Adipocyte (in vitro differentiated cells): ENCODE results near the gene NLRP5.
A peak's percentile ranks its signal among the peaks of the same experiment; 100 is the strongest.
"Not testable (repeated sequence)": the region's sequence is repeated elsewhere in the genome, so short reads cannot be mapped to it uniquely, and the experiment has no call there.

Source experiments
- DNase-seq: peaks from one replicate; pipeline ENCODE4 v3.0.0-alpha.2; 2015; ENCODE audit warnings: low read depth
- H3K27me3 ChIP-seq: replicated peaks from 2 replicates; pipeline ENCODE4 v1.7.0; 2013; ENCODE audit warnings: mild to moderate bottlenecking, low read length, moderate library complexity; ENCODE audit not compliant: control insufficient read depth, insufficient read depth
- H3K36me3 ChIP-seq: 2 replicates; pipeline ENCODE4 v1.7.0; 2013; ENCODE audit warnings: low read length, mild to moderate bottlenecking, moderate library complexity; ENCODE audit not compliant: control insufficient read depth, insufficient read depth, severe bottlenecking
- H3K4me1 ChIP-seq: 2 replicates; pipeline ENCODE4 v1.7.0; 2013; ENCODE audit warnings: mild to moderate bottlenecking, low read length, moderate library complexity; ENCODE audit not compliant: control insufficient read depth, insufficient read depth
- H3K4me3 ChIP-seq: 2 replicates; pipeline ENCODE4 v1.7.0; 2013; ENCODE audit warnings: mild to moderate bottlenecking, low read length, moderate library complexity
- H3K9ac ChIP-seq: 2 replicates; pipeline ENCODE4 v1.7.0; 2013; ENCODE audit warnings: mild to moderate bottlenecking, low read length, moderate library complexity
- H3K9me3 ChIP-seq: 2 replicates; pipeline ENCODE4 v1.7.0; 2013; ENCODE audit warnings: mild to moderate bottlenecking, low read length, moderate library complexity; ENCODE audit not compliant: control insufficient read depth

NLRP5 gene

GRCh38 chr19:55990831-55991230 lies 4.3 kb downstream of the NLRP5 start:
- H3K9ac ChIP-seq, result no peak overlapping the region
- peaks cover 1% of the 10 kb centered on the region for H3K9me3 ChIP-seq
- H3K36me3 ChIP-seq, result no peaks in the 10 kb centered on the region
- no peaks in the 10 kb centered on the region for H3K4me1 ChIP-seq
- DNase-seq, result no peak
- no peak overlapping the region for H3K4me3 ChIP-seq
- no peaks in the 10 kb centered on the region for H3K27me3 ChIP-seq

- H3K9ac ChIP-seq, result no peak overlapping the region
- H3K4me3 ChIP-seq, result no peak overlapping the region
- DNase-seq, result no peak
- H3K9me3 ChIP-seq, result peaks cover 2% of the 10 kb centered on the region
- H3K36me3 ChIP-seq, result no peaks in the 10 kb centered on the region
- H3K27me3 ChIP-seq, result no peaks in the 10 kb centered on the region
- no peaks in the 10 kb centered on the region for H3K4me1 ChIP-seq
These were observed 6.9 kb downstream of the NLRP5 start for GRCh38 chr19:55993492-55993891.

- no peaks in the 10 kb centered on the region for H3K27me3 ChIP-seq
These were observed 28.2 kb downstream of the NLRP5 start for GRCh38 chr19:56014765-56015164.

GRCh38 chr19:56015756-56016155 lies 29.2 kb downstream of the NLRP5 start:
- Histone ChIP-seq H3K4me1 (no peaks in the 10 kb centered on the region), H3K27me3 (no peaks in the 10 kb centered on the region)

More at GRCh38 chr19:56014765-56015164, 28.2 kb downstream of the NLRP5 start:
- no peak for DNase-seq
- H3K9me3 ChIP-seq, result no peaks in the 10 kb centered on the region
- H3K4me3 ChIP-seq, result no peak overlapping the region
- H3K36me3 ChIP-seq, result no peaks in the 10 kb centered on the region
- no peaks in the 10 kb centered on the region for H3K4me1 ChIP-seq
- no peak overlapping the region for H3K9ac ChIP-seq

GRCh38 chr19:56019325-56019724 lies 32.8 kb downstream of the NLRP5 start:
- H3K36me3 ChIP-seq, H3K4me1 ChIP-seq, H3K9ac ChIP-seq, H3K27me3 ChIP-seq, DNase-seq, H3K4me3 ChIP-seq, H3K9me3 ChIP-seq: not testable (repeated sequence)

More at GRCh38 chr19:56015756-56016155, 29.2 kb downstream of the NLRP5 start:
- H3K9ac ChIP-seq, result no peak overlapping the region
- no peaks in the 10 kb centered on the region for H3K9me3 ChIP-seq
- no peak overlapping the region for H3K4me3 ChIP-seq
- DNase-seq, result peak; percentile 10
- H3K36me3 ChIP-seq, result no peaks in the 10 kb centered on the region

DNA sequence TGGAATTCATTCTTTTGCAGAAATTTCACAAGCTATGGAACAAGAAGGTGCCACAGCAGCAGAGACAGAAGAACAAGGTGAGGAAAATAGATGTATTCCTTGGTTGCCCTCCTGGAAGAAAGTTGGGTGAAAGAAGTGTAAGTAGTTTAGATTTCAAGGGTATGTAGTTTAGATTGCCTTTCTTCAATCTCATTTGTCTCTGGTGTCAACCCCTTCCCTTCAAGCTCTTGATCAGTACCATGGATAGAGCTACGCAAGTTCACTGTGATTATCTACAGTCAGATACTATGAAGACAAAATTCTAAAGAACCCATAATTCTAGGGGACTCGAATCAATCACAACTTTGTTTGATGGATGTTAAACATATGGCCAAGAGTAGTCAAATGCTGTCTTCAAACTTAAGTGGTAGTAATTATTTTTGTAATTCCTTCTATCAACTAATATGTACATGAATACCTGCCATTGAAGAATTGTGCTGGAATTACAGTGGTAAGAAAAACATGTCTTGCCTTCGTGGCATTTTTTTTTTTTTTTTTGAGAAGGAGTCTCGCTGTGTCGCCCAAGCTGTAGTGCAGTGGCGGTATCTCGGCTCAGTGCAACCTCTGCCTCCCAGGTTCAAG lies 33.9 kb downstream of the NLRP5 start:
- not testable (repeated sequence) for H3K36me3 ChIP-seq, H3K9me3 ChIP-seq, H3K27me3 ChIP-seq, DNase-seq, H3K4me3 ChIP-seq, H3K9ac ChIP-seq, H3K4me1 ChIP-seq

DNA sequence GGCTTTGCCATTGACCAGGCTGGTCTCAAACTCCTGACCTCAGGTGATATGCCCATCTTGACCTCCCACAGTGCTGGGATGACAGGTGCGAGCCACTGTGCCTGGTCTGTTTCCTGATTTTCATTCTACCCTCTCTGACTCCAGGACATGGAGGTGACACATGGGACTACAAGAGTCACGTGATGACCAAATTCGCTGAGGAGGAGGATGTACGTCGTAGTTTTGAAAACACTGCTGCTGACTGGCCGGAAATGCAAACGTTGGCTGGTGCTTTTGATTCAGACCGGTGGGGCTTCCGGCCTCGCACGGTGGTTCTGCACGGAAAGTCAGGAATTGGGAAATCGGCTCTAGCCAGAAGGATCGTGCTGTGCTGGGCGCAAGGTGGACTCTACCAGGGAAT lies 40.2 kb downstream of the NLRP5 start:
- no peak overlapping the region for H3K4me3 ChIP-seq
- H3K27me3 ChIP-seq, result no peaks in the 10 kb centered on the region
- no peak overlapping the region for H3K9ac ChIP-seq
- DNase-seq, result no peak
- H3K36me3 ChIP-seq, result no peaks in the 10 kb centered on the region
- H3K4me1 ChIP-seq, result no peaks in the 10 kb centered on the region
- peaks cover 7% of the 10 kb centered on the region for H3K9me3 ChIP-seq

- H3K4me1 ChIP-seq, result no peaks in the 10 kb centered on the region
- no peaks in the 10 kb centered on the region for H3K36me3 ChIP-seq
- no peak overlapping the region for H3K4me3 ChIP-seq
- H3K9ac ChIP-seq, result no peak overlapping the region
- no peaks in the 10 kb centered on the region for H3K27me3 ChIP-seq
- H3K9me3 ChIP-seq, result no peaks in the 10 kb centered on the region
- DNase-seq, result no peak
These were observed 67.0 kb downstream of the NLRP5 start for GRCh38 chr19:56053596-56053995.

DNA sequence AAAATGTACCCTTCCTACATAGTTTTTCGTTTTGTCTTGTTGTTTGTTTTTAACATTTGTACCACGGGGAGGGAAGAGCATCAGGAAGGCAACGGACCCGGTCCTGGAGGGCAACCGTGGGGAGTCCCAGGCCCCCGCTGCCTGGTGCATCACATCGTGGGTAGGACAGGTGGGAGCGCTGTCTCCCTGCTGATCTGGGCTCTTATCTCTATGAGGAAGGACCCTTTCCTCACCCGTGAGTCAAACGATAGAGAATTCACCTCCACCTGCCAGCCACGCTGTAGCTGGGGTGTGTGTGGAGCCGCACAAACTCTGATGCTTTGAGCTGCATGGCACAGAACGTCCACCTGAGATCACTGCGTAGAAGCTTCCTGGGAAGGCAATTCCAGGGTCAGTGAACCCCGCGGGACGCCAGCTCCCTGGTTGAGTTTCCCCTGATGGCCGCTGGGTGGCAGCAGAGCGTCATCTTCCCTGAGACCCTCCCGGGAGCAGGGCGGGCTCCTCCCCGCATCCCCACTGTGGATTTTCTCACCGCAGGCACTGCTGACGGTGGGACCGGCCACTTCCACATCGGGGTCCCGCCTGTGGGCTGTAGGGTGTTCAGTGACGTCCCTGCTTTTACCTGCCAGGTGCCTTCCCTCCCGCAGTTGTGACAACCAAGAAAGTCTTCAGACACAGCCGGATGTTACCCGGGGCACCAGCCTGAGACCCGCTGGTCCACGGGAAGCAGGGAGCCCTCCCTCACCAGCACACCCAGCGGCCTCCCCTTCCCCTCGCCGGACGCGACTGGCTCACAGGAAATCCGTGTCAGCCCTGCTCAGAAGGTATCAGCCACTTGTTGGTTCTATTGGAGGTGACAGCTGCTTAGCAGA lies 79.8 kb downstream of the NLRP5 start:
- DNase-seq, result peak; percentile 76
- Histone ChIP-seq H3K27me3 (peaks cover 11% of the 10 kb centered on the region), H3K4me1 (no peaks in the 10 kb centered on the region), H3K9me3 (peaks cover 8% of the 10 kb centered on the region), H3K4me3 (no peak overlapping the region), H3K36me3 (no peaks in the 10 kb centered on the region), H3K9ac (no peak overlapping the region)

- no peak overlapping the region for H3K4me3 ChIP-seq
These were observed 83.1 kb downstream of the NLRP5 start for GRCh38 chr19:56069642-56070041.

GRCh38 chr19:56071151-56071550 lies 84.6 kb downstream of the NLRP5 start:
- H3K4me1 ChIP-seq, result no peaks in the 10 kb centered on the region
- H3K27me3 ChIP-seq, result peaks cover 5% of the 10 kb centered on the region
- no peak for DNase-seq
- no peak overlapping the region for H3K9ac ChIP-seq
- H3K9me3 ChIP-seq, result no peaks in the 10 kb centered on the region
- H3K36me3 ChIP-seq, result no peaks in the 10 kb centered on the region
- H3K4me3 ChIP-seq, result no peak overlapping the region

More at GRCh38 chr19:56069642-56070041, 83.1 kb downstream of the NLRP5 start:
- H3K4me1 ChIP-seq, result no peaks in the 10 kb centered on the region
- H3K27me3 ChIP-seq, result peaks cover 11% of the 10 kb centered on the region
- H3K36me3 ChIP-seq, result no peaks in the 10 kb centered on the region
- H3K9me3 ChIP-seq, result peaks cover under 1% of the 10 kb centered on the region
- no peak overlapping the region for H3K9ac ChIP-seq
- DNase-seq, result no peak
